Mesothelial cell of epicardium (in vitro differentiated cells): Measurements from ENCODE around the gene HOXB3. TPM values are rescaled to one million over a fixed set of nuclear protein-coding genes. Genes with fewer than 3 reads are reported as not detected.

Experiments used
- DNase-seq, 2 experiments: peaks; one replicate each; pipeline ENCODE4 v3.0.0; 2021; ENCODE audit warnings: low spot score in 2 of 2; ENCODE audit not compliant: unreplicated experiment in 2 of 2
- H3K27ac Mint-ChIP-seq: 2 replicates; pipeline ENCODE4 v1.8.0; 2021; ENCODE audit warnings: mixed read lengths
- H3K27me3 Mint-ChIP-seq: 2 replicates; pipeline ENCODE4 v1.8.0; 2021; ENCODE audit warnings: low read depth, mixed read lengths
- H3K36me3 Mint-ChIP-seq: 2 replicates; pipeline ENCODE4 v1.8.0; 2021; ENCODE audit warnings: mixed read lengths
- H3K4me1 Mint-ChIP-seq: 2 replicates; pipeline ENCODE4 v1.8.0; 2021; ENCODE audit warnings: mixed read lengths
- H3K4me3 Mint-ChIP-seq: 2 replicates; pipeline ENCODE4 v1.8.0; 2021; ENCODE audit warnings: mild to moderate bottlenecking, moderate library complexity, mixed read lengths
- H3K9me3 Mint-ChIP-seq: 2 replicates; pipeline ENCODE4 v1.8.0; 2021; ENCODE audit warnings: mixed read lengths
- total RNA-seq: library from RNA; stranded (reverse); gene quantifications from 3 replicates; pipeline ENCODE4 v1.2.1, GENCODE V29; 2021
- TF ChIP-seq, protein P1 (sequence below): fragments of 200-600 bp; sonication (generic); IDR thresholded peaks from one replicate; pipeline ENCODE4 v1.5.0; 2021; ENCODE audit warnings: antibody characterized with exemption; ENCODE audit not compliant: unreplicated experiment

Gene HOXB3
- total RNA-seq, 1 donor from 2014 or later: 303 TPM

DNA sequence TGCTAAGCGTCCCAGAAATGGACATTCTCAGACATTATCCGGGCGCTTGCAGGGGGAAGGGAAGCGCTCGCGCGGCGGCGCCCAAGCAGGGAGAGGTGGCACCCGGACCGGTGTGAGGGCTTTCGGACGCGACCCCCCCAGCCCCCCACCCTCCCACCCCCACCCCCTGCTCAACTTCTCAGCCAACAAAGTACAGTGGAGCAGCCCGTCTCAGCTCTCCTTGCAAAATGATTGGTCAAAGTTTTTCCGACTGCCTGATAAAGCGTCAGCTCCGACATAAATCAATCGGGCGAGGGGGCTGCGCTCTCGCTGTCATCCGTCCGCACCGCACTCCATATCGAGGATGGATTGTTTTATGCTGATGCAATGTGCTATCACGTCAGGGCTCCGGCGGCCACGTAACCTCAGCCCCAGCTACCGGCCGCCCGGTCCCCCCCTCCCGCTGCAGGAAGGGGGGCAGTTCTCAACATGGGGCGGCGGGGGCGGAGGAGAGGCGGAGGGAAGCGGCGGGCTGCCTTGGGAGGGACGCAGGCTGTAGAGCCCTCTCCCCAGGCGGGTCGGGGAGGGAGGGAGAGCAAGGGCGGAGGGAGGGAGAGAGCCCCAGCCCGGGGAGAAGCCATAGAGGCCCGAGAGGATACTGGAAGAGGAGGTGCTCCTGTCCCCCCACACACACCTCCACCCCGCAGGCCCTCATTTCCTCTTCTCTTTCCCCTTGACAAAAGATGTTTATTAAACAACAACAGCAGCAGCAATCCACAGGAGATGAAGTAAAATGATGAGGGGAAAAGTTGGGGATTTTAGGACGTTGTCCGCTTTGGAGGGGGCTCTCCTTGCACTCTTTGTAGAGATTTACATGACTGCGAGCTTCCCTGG, 36.4 kb upstream of the HOXB3 start, which contains the start of gene HOXB9:
Gene HOXB9 (minus strand): TSS at position 114 of the 873 bp plus-strand sequence. CDS start 89 bp downstream, at position 25.
- Mint-ChIP-seq H3K4me3 (peak within 1 kb of the TSS; percentile 84), H3K4me1 (peaks cover 48% of the 10 kb centered on the region), H3K27me3 (peaks cover 87% of the 10 kb centered on the region), H3K36me3 (peaks cover 20% of the 10 kb centered on the region), H3K9me3 (no peaks in the 10 kb centered on the region), H3K27ac (peak within 1 kb of the TSS; percentile 99)
- TF ChIP-seq, protein P1, sequence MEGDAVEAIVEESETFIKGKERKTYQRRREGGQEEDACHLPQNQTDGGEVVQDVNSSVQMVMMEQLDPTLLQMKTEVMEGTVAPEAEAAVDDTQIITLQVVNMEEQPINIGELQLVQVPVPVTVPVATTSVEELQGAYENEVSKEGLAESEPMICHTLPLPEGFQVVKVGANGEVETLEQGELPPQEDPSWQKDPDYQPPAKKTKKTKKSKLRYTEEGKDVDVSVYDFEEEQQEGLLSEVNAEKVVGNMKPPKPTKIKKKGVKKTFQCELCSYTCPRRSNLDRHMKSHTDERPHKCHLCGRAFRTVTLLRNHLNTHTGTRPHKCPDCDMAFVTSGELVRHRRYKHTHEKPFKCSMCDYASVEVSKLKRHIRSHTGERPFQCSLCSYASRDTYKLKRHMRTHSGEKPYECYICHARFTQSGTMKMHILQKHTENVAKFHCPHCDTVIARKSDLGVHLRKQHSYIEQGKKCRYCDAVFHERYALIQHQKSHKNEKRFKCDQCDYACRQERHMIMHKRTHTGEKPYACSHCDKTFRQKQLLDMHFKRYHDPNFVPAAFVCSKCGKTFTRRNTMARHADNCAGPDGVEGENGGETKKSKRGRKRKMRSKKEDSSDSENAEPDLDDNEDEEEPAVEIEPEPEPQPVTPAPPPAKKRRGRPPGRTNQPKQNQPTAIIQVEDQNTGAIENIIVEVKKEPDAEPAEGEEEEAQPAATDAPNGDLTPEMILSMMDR: no peak
- DNase-seq: peak; percentile 81 to 82

- peak overlapping the region; percentile 84 for H3K4me3 Mint-ChIP-seq
- peaks cover 52% of the 10 kb centered on the region for H3K4me1 Mint-ChIP-seq
- H3K27me3 Mint-ChIP-seq: peaks cover 87% of the 10 kb centered on the region
- H3K9me3 Mint-ChIP-seq: no peaks in the 10 kb centered on the region
- peak overlapping the region; percentile 90 for H3K27ac Mint-ChIP-seq
- TF ChIP-seq, protein P1: no peak
- H3K36me3 Mint-ChIP-seq: peaks cover 24% of the 10 kb centered on the region
- DNase-seq: peak in 1 of 2 experiments; percentile 79
Observed at GRCh38 chr17:48625495-48626244, 35.6 kb upstream of the HOXB3 start.

- no peaks in the 10 kb centered on the region for H3K9me3 Mint-ChIP-seq
- peaks cover 86% of the 10 kb centered on the region for H3K27me3 Mint-ChIP-seq
- peaks cover 18% of the 10 kb centered on the region for H3K36me3 Mint-ChIP-seq
- peak overlapping the region; percentile 84 for H3K4me3 Mint-ChIP-seq
- TF ChIP-seq, protein P1: no peak
- H3K4me1 Mint-ChIP-seq: peaks cover 55% of the 10 kb centered on the region
- DNase-seq: no peak
- peak overlapping the region; percentile 90 for H3K27ac Mint-ChIP-seq
Observed at GRCh38 chr17:48624544-48625494, 34.8 kb upstream of the HOXB3 start.

GRCh38 chr17:48624118-48624517, 34.1 kb upstream of the HOXB3 start:
- peaks cover 83% of the 10 kb centered on the region for H3K27me3 Mint-ChIP-seq
- H3K36me3 Mint-ChIP-seq: peaks cover 18% of the 10 kb centered on the region
- no peaks in the 10 kb centered on the region for H3K9me3 Mint-ChIP-seq
- H3K27ac Mint-ChIP-seq: peak overlapping the region; percentile 15
- no peak for DNase-seq
- peak overlapping the region; percentile 84 for H3K4me3 Mint-ChIP-seq
- H3K4me1 Mint-ChIP-seq: peaks cover 59% of the 10 kb centered on the region
- TF ChIP-seq, protein P1: no peak

DNA sequence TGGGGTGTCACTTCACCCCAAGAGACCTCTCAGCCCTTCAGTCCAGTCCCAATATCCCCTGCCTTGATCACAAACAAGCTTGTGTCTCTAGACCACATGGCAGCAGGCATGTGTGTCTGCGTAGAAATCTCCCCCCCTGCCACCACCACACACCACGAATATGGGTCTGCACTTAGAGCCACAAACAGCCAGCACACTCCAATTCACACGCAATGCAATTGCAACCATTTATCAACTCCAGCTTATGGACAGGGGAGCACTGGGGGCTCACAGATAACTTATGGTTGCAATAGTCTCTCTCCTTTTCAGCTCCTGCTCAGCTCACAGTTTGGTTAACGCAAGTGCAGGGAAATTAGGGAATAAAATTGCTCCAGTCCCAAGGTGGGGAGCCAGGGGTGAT, 33.5 kb upstream of the HOXB3 start:
- H3K36me3 Mint-ChIP-seq: peaks cover 18% of the 10 kb centered on the region
- DNase-seq: no peak
- no peak overlapping the region for H3K27ac Mint-ChIP-seq
- peaks cover 62% of the 10 kb centered on the region for H3K4me1 Mint-ChIP-seq
- TF ChIP-seq, protein P1: no peak
- no peaks in the 10 kb centered on the region for H3K9me3 Mint-ChIP-seq
- peaks cover 79% of the 10 kb centered on the region for H3K27me3 Mint-ChIP-seq
- H3K4me3 Mint-ChIP-seq: peak overlapping the region; percentile 84
